T-helper 2 cell treated with Interferon-gamma antibody and Interleukin-4, amounts not matched to agents 100 ng/mL and 5 ng/mL, for 36 hours (primary cell): ENCODE data around the gene SLC30A7. TPM values are rescaled to one million over a fixed set of nuclear protein-coding genes. Genes with fewer than 3 reads are reported as not detected.

ENCODE experiments used
- intact Hi-C: fragments of 100-400 bp; cut with micrococcal nuclease; formaldehyde crosslinking; loops from one replicate; pipeline ENCODE4 v1.15.1; 2023
- total RNA-seq: library from RNA; stranded (reverse); gene quantifications from 2 replicates; pipeline ENCODE4 v1.2.3, GENCODE V29; 2022

Gene SLC30A7
- total RNA-seq, 1 donor from 2014 or later = 37.9 TPM

DNA sequence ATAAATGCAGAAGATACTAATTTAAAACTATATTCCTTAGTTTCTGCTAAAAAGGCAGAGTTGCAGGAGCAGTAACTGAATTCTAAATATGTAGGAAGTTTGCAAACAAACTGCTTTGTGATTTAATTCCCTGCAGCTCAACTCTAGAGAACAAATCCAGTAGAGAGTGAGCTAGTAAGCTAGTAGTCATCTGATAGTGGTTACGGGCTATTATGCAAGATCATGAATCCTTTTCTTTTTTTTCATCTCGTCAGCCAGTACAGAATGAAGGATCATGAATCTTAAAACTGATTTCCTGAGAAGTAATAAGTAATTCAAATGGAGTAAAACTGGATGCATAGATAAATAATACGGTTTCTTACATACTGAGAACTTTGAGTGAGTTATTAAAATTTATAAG lies 126.4 kb downstream of the SLC30A7 start:
- intact Hi-C loops = no loop called here

DNA sequence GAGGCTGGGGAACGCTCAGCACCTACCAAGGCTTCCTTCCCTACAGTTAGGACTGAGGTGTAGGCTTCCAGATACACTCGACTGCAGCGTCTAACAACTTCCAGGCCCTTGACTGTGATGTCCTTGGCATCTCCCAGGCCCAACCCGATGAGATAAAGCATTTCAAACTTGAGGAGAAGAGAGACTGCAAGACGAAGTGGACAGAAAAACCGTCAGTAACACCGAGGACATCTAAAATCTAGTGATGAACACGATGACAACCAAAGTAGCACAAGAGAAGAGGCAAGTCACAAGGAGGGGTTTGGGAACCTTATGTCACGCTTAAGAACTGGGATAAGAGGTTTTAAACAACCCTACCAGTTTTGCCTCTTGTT lies 129.4 kb downstream of the SLC30A7 start:
- intact Hi-C loops = loop anchor here (1.0 to 5.0 kb wide), 9 partner anchors 18 to 262 kb away; no protein-coding TSS in a partner anchor

DNA sequence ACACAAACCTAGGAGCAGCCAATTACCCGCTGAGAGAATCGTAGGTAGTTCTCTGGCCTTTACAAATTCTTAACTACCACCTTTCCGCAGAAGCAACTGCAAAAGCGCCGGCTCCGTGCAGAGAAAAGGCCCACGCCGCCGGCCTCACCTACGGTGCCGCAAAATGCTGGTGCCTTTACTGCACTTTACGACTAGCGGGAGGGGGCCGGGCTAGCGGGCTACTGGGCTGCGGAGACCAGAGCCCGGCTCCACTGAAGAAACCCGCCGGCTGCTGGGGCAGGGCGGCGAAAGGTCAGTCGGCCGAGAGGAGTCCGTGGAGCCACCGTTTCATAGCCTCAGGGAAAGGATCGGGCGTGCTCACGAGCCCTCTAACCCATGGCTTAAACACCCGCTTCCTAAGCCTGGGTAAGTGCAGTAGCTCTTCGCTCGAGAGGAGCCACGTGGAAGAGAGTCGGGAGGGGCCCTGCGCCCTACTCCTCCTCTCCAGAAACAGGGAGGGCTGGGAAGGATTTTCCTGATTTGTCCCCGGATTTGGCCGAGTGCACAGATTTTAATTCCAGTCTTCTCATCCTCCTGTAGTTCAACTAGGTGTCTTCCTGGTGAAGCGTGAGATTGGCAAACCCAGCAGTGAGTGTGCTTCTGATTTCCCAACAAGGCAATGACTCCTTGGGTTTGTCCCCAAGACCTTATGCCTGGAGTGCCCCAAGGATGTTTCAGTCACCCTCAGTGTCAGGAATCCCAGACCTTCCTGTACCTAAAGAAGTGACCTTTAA lies 130.0 kb downstream of the SLC30A7 start, which contains the start of gene DPH5:
Gene DPH5 (minus strand): TSS at position 128 of the 773 bp plus-strand sequence. CDS start 341 bp downstream, outside the sequence.
- intact Hi-C loops = loop anchor here (1.0 to 5.0 kb wide), 9 partner anchors 19 to 261 kb away; no protein-coding TSS in a partner anchor

DNA sequence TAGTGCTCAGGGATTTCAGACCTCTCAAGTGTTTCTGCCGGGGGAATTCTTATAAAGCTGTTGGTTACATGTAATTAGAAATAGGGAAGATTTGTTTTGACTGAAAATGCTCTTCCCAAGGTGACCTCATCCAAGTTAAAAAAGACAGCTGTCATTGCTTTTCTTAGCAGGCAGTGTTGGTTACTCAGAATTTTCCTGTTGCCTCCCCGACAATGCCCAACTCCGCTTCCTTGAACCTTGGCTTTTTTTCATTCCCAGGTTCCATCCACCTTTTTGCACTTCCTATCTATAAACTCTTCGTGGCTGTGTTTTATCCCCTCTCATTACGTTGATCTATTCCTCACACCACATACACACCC lies 130.5 kb downstream of the SLC30A7 start:
- intact Hi-C loops = loop anchor here (5.0 kb wide), 4 partner anchors 41 to 261 kb away; no protein-coding TSS in a partner anchor

DNA sequence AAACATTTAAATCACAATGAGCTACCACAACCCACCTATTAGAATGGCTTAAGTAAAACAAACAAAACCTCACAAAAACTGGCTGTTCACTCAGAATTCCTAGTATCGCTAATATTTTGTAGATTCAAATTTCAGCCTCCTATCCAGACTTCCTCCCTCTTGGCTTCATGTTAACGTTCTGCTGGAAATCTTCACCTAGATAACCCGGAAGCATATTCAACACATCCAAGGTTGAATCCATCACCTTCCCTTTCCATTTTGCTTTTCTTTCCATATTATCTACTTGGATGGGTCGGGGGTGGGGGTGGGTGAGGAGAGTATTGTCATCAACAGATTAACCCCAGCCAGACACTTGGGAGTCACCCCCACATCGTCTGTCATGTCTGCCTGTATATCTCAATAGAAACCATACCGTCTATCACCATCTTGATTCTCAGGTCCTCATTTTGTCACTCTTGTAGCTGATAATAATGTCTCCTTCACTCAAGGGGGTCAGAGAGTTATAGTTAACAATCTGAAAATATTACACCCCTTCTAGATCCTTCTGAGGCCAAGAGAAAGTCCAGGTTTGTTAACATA lies 131.4 kb downstream of the SLC30A7 start:
- intact Hi-C loops = loop anchor here (5.0 kb wide), 4 partner anchors 40 to 260 kb away; no protein-coding TSS in a partner anchor

DNA sequence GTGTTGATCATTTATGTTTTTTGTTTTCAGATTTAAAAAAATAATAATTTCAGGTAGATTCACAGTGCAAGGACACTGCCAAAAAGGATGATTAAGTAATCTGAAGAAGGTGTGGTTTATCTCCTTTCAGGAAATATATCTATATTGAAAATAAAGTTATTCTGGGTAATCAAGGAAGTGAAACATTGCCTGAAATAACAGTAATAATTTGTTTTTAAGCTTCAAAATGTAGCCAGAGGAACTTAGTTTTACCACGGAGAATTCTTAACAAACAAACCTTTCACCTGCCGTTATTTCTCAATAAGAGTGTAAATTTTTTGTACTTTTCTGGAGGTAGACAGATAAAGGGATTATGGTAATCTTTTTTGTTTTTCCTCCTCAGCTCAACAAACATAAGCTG lies 132.6 kb downstream of the SLC30A7 start:
- intact Hi-C loops = loop anchor here (5.0 kb wide), 4 partner anchors 39 to 259 kb away; no protein-coding TSS in a partner anchor

DNA sequence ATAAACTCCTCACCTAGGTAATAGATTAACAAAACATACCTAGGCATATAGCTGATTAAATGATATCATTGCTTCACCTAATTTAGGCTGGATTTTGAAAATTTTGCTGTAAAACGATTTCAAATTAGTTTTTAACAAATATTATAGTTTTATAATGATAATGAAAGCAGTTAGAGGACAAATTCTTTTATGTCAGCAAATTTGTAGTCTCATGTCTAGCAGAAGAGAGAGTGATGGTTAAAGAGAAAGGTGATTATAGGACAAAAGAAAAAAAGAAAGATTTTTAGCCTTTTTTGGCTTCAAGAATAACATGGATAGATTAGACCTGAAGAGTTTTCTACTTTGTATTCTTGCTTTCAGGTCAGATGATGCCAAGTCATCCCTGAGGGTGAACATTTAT lies 133.3 kb downstream of the SLC30A7 start:
- intact Hi-C loops = loop anchor here (5.0 kb wide), 4 partner anchors 38 to 258 kb away; no protein-coding TSS in a partner anchor

DNA sequence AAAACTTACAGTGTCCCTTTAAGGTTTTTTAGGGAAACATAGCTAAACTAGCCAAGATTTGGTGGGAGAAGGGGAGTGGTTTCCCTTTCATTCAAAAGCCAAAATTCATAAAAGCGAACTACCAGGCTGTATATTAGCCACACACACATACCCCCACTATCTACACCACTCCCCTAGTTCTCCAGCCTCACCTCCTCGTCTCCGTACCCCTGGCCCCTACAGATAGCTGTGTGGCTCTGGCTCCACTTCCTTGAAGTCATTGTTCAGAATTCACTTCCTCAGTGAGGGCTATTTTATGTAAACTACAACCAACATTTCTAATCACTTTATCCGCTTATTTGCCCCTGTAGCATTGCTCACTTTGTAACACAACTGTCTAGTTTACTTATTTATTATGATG lies 135.0 kb downstream of the SLC30A7 start:
- intact Hi-C loops = no loop called here

Other genes starting within 250 kb of the SLC30A7 start
- not detected in 2 replicates for gene VCAM1, start 176.3 kb upstream of the SLC30A7 start, total RNA-seq
- 2.7 and 3.2 TPM in 2 replicates for gene EXTL2, start 1.2 kb upstream of the SLC30A7 start, total RNA-seq
- 34.5 and 39.7 TPM in 2 replicates for gene DPH5, start 129.7 kb downstream of the SLC30A7 start, total RNA-seq